Left ventricle myocardium superior (tissue), 1 donor: Measurements from ENCODE around the gene PGAP1. TPM values are rescaled to one million over a fixed set of nuclear protein-coding genes. Genes with fewer than 3 reads are reported as not detected.
A peak's percentile ranks its signal among the peaks of the same experiment; 100 is the strongest.
"Not testable (repeated sequence)": the region's sequence is repeated elsewhere in the genome, so short reads cannot be mapped to it uniquely, and the experiment has no call there.

Experiments used
- ATAC-seq: fragments of 200-7000 bp; cut with Tn5 transposase; one replicate; pipeline ENCODE4 v1.9.1; 2020; ENCODE audit warnings: mild to moderate bottlenecking, moderate library complexity
- DNase-seq: peaks from one replicate; pipeline ENCODE4 v3.0.0-alpha.2; 2020
- intact Hi-C: fragments of 100-400 bp; cut with micrococcal nuclease; formaldehyde crosslinking; loops from one replicate; pipeline ENCODE4 v1.11.0; 2022
- total RNA-seq: library from RNA; stranded (reverse); fragmentation: NEBNext Ultra II Directional; extraction: Animal tissue kit (Norgen Biotek cat#: 25700); gene quantifications from one replicate; pipeline ENCODE4 v1.2.1, GENCODE V29; 2021
- donor health status: DM: no; HTN: yes; CAD: no; lungs with severe emphysema.

Gene PGAP1
- total RNA-seq, 1 donor from 2014 or later = 6.5 TPM

DNA sequence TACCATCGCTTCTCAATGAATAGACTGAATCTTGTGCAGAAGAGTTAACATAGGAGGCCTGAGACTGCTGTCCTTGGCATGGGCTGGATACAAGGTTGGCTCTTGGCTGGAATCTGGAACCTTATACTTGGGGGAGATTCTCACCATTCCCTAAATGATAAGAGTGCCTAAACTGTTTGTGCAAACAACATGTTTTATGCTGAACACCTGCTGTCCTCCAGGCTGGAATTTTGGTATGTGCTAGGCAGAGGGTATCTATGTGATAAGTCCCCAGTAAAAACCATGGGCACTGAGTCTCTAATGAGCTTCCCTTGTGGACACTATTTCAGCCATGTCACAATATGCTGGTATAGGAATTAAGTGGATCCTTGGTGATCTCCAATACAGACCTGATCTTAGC, 12.8 kb downstream of the PGAP1 start:
- intact Hi-C loops = no loop called here
- no peak for ATAC-seq

GRCh38 chr2:196905365-196905764, 21.1 kb downstream of the PGAP1 start:
- intact Hi-C loops, ATAC-seq, DNase-seq: not testable (repeated sequence)

More for the DNA sequence above, 12.8 kb downstream of the PGAP1 start:
- DNase-seq = no peak

- no peak for DNase-seq
- intact Hi-C loops = no loop called here
- ATAC-seq = no peak
Measured at GRCh38 chr2:196902828-196903227, 23.7 kb downstream of the PGAP1 start.

- no peak for ATAC-seq
- intact Hi-C loops = no loop called here
- DNase-seq = no peak
Measured at GRCh38 chr2:196900843-196901242, 25.7 kb downstream of the PGAP1 start.

- ATAC-seq = no peak
- intact Hi-C loops = no loop called here
- DNase-seq = no peak
Measured at GRCh38 chr2:196899976-196900375, 26.5 kb downstream of the PGAP1 start.

GRCh38 chr2:196891136-196891535, 35.4 kb downstream of the PGAP1 start:
- DNase-seq = no peak
- no peak for ATAC-seq
- intact Hi-C loops = no loop called here

- no peak for ATAC-seq
- intact Hi-C loops = no loop called here
- DNase-seq = no peak
Measured at GRCh38 chr2:196887431-196887830, 39.1 kb downstream of the PGAP1 start.

GRCh38 chr2:196884368-196884767, 42.1 kb downstream of the PGAP1 start:
- intact Hi-C loops = no loop called here
- DNase-seq = no peak
- ATAC-seq = no peak

GRCh38 chr2:196876364-196876763, 50.1 kb downstream of the PGAP1 start:
- intact Hi-C loops = no loop called here
- DNase-seq (no peak), ATAC-seq (no peak)

DNA sequence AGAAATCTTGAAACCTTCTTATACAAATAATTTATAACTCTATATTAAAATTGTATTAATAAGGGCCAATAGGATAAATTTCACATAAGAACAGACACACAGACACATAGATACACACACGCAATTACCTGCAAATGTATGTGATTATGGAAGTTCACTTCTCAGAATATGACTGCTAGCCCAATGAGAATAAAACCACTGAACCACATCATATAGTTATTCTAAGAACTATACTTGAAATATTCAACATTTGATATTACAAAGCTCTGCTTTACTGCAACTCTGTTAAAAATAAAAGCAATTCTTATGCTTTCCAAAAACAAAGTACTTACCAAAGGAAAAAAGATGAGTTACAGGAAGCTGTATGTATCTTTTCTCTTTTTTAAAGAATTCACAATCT, 51.1 kb downstream of the PGAP1 start:
- no peak for ATAC-seq
- intact Hi-C loops = no loop called here
- DNase-seq = no peak

- intact Hi-C loops = no loop called here
- no peak for ATAC-seq
- no peak for DNase-seq
Measured at GRCh38 chr2:196873511-196873910, 53.0 kb downstream of the PGAP1 start.

GRCh38 chr2:196854629-196855028, 71.9 kb downstream of the PGAP1 start:
- no peak for DNase-seq
- no peak for ATAC-seq
- intact Hi-C loops = no loop called here

GRCh38 chr2:196853301-196854087, 73.0 kb downstream of the PGAP1 start:
- intact Hi-C loops = no loop called here
- ATAC-seq (no peak), DNase-seq (no peak)

- DNase-seq = no peak
- no peak for ATAC-seq
- intact Hi-C loops = no loop called here
Measured at GRCh38 chr2:196851088-196851487, 75.4 kb downstream of the PGAP1 start.

- intact Hi-C loops = no loop called here
- ATAC-seq (peak; percentile 32), DNase-seq (no peak)
Measured at GRCh38 chr2:196849895-196850294, 76.6 kb downstream of the PGAP1 start.

GRCh38 chr2:196846295-196846694, 80.2 kb downstream of the PGAP1 start:
- no peak for ATAC-seq
- DNase-seq = no peak
- intact Hi-C loops = no loop called here

- DNase-seq (no peak), ATAC-seq (no peak)
- intact Hi-C loops = no loop called here
Measured at GRCh38 chr2:196845371-196845770, 81.1 kb downstream of the PGAP1 start.

- no peak for ATAC-seq
- no peak for DNase-seq
- intact Hi-C loops = no loop called here
Measured at GRCh38 chr2:196840171-196840570, 86.3 kb downstream of the PGAP1 start.

GRCh38 chr2:196839574-196839973, 86.9 kb downstream of the PGAP1 start:
- ATAC-seq (no peak), DNase-seq (no peak)
- intact Hi-C loops = no loop called here

GRCh38 chr2:196836440-196836839, 90.1 kb downstream of the PGAP1 start:
- DNase-seq (no peak), ATAC-seq (no peak)
- intact Hi-C loops = no loop called here

DNA sequence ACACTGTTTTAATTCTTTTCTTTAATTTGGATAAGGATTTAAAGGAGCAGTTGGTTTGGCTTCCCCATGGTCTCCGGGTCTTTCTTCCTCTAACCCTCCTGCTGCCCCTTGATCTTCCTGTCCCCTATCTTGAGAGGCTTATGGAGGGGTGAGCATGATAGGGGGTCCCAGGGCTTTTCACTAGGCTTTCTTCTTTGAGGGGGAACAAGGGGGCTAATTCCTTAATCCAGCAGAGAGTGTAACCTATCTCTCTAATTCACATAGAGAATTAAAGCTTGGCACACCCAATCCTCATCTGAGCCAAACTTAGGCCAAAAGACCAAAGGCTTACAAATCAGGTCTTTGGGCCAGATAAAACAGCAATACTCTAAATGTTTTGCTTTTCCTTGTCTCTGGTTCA, 95.8 kb downstream of the PGAP1 start:
- intact Hi-C loops = no loop called here
- DNase-seq = no peak

More for the DNA sequence above, 95.8 kb downstream of the PGAP1 start:
- ATAC-seq = no peak
